GM12872 (cell line): ENCODE data around the gene CLPTM1L.

Source experiments
- TF ChIP-seq, protein P1 (sequence below): IDR thresholded peaks from 3 replicates; pipeline ENCODE4 v1.5.1; 2011; ENCODE audit warnings: low read depth, mild to moderate bottlenecking, low read length, moderate library complexity; ENCODE audit not compliant: insufficient read depth

CLPTM1L gene

GRCh38 chr5:1343931-1344901, 683 bp downstream of the CLPTM1L start:
- TF ChIP-seq, protein P1, sequence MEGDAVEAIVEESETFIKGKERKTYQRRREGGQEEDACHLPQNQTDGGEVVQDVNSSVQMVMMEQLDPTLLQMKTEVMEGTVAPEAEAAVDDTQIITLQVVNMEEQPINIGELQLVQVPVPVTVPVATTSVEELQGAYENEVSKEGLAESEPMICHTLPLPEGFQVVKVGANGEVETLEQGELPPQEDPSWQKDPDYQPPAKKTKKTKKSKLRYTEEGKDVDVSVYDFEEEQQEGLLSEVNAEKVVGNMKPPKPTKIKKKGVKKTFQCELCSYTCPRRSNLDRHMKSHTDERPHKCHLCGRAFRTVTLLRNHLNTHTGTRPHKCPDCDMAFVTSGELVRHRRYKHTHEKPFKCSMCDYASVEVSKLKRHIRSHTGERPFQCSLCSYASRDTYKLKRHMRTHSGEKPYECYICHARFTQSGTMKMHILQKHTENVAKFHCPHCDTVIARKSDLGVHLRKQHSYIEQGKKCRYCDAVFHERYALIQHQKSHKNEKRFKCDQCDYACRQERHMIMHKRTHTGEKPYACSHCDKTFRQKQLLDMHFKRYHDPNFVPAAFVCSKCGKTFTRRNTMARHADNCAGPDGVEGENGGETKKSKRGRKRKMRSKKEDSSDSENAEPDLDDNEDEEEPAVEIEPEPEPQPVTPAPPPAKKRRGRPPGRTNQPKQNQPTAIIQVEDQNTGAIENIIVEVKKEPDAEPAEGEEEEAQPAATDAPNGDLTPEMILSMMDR, result no peak

- TF ChIP-seq, protein P1, result no peak
Measured at GRCh38 chr5:1343315-1343751, 1.6 kb downstream of the CLPTM1L start.

GRCh38 chr5:1342268-1342667, 2.6 kb downstream of the CLPTM1L start:
- TF ChIP-seq, protein P1, result no peak

DNA sequence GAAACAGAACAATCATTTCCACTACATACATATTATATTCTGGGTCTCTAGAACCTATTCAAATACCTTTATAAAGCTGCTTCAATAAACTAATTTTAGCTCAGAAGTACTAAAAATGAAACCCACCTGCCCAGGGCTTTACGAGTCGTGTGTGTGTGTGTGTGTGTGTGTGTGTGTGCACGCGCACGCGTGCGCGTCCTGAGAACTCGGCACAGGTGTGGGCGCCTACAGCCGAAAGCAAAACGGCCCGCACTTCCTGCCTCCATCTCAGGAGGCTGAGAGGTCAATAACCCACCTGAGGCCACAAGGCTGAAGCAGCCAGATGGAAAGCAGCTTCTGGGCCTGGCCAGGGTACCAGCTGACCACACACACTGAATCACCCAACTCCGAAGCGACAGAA, 3.0 kb downstream of the CLPTM1L start:
- TF ChIP-seq, protein P1, result no peak

GRCh38 chr5:1338506-1339070, 6.3 kb downstream of the CLPTM1L start:
- TF ChIP-seq, protein P1, result no peak

DNA sequence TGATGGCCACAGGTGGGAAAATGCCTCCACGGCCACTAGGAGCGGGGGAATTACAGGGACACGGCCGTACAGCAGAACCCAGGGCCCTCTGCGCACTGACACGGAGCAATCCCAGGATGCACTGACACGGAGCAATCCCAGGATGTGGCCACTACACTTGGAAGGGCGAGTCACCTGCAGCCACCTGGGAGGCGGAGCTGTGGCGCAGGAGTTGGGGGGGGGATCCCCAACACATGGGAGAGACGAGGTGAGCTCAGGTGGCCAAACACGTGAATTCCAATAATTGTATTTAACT, 6.8 kb downstream of the CLPTM1L start:
- TF ChIP-seq, protein P1, result no peak

- TF ChIP-seq, protein P1, result no peak
Measured at GRCh38 chr5:1337489-1338195, 7.3 kb downstream of the CLPTM1L start.
